Raji (cell line): Measurements from ENCODE around the gene MINDY4B.

Experiments used
- POLR2A ChIP-seq: IDR thresholded peaks from 2 replicates; pipeline ENCODE4 v1.6.1; 2011; ENCODE audit warnings: low read depth, low read length, control low read depth; ENCODE audit not compliant: insufficient read depth

Gene MINDY4B

GRCh38 chr3:150912501-150912900 is 7.3 kb upstream of the MINDY4B start:
- TF ChIP-seq POLR2A: no peak

- no peak for TF ChIP-seq POLR2A
These were observed 6.5 kb upstream of the MINDY4B start for GRCh38 chr3:150911771-150912170.

- TF ChIP-seq POLR2A: no peak
These were observed 1.2 kb upstream of the MINDY4B start for GRCh38 chr3:150906461-150906860.

- TF ChIP-seq POLR2A: no peak
These were observed 507 bp upstream of the MINDY4B start for GRCh38 chr3:150905746-150906145.

- TF ChIP-seq POLR2A: no peak
These were observed 2.3 kb downstream of the MINDY4B start for GRCh38 chr3:150902988-150903387.

- no peak for TF ChIP-seq POLR2A
These were observed 3.4 kb downstream of the MINDY4B start for GRCh38 chr3:150901793-150902192.

- no peak for TF ChIP-seq POLR2A
These were observed 6.1 kb downstream of the MINDY4B start for GRCh38 chr3:150899141-150899540.

- no peak for TF ChIP-seq POLR2A
These were observed 7.0 kb downstream of the MINDY4B start for GRCh38 chr3:150898046-150898754.

GRCh38 chr3:150897592-150897991 is 7.6 kb downstream of the MINDY4B start:
- TF ChIP-seq POLR2A: no peak

- TF ChIP-seq POLR2A: no peak
These were observed 14.4 kb downstream of the MINDY4B start for GRCh38 chr3:150890831-150891230.

GRCh38 chr3:150890295-150890694 is 14.9 kb downstream of the MINDY4B start:
- no peak for TF ChIP-seq POLR2A

GRCh38 chr3:150889106-150889505 is 16.1 kb downstream of the MINDY4B start:
- TF ChIP-seq POLR2A: no peak

GRCh38 chr3:150887031-150887430 is 18.2 kb downstream of the MINDY4B start:
- no peak for TF ChIP-seq POLR2A

GRCh38 chr3:150885535-150885934 is 19.7 kb downstream of the MINDY4B start:
- no peak for TF ChIP-seq POLR2A

- no peak for TF ChIP-seq POLR2A
These were observed 26.2 kb downstream of the MINDY4B start for GRCh38 chr3:150878996-150879575.

- TF ChIP-seq POLR2A: no peak
These were observed 26.9 kb downstream of the MINDY4B start for GRCh38 chr3:150878290-150878689.

GRCh38 chr3:150877303-150877702 is 27.9 kb downstream of the MINDY4B start:
- no peak for TF ChIP-seq POLR2A
